Activated naive CD8-positive, alpha-beta T cell treated with anti-CD3 and anti-CD28 coated beads, Interleukin-2, amount 10 ng/mL, durations not matched to agents 7 days and 5 days (primary cell): Measurements from ENCODE around the gene DIO3. TPM values are rescaled to one million over a fixed set of nuclear protein-coding genes. Genes with fewer than 3 reads are reported as not detected.
"Not testable (repeated sequence)": the region's sequence is repeated elsewhere in the genome, so short reads cannot be mapped to it uniquely, and the experiment has no call there.

Experiments
- ATAC-seq: fragments of 150-1000 bp; cut with Tn5 transposase; one replicate; pipeline ENCODE4 v1.10.0; 2021; ENCODE audit warnings: low read depth, moderate library complexity
- POLR2A ChIA-PET: fragments of 350-600 bp; sonication (Branson Sonifier 250); formaldehyde crosslinking; loops from one replicate; lab custom pipeline; 2021; ENCODE audit warnings: antibody characterized with exemption; lab: Charles Lee
- DNase-seq: peaks from one replicate; pipeline ENCODE4 v3.0.0; 2021
- H3K27ac Mint-ChIP-seq: one replicate; pipeline ENCODE4 v1.8.0; 2022; ENCODE audit warnings: mild to moderate bottlenecking, mixed read lengths
- H3K27me3 Mint-ChIP-seq: one replicate; pipeline ENCODE4 v1.8.0; 2022; ENCODE audit warnings: mild to moderate bottlenecking, moderate library complexity, mixed read lengths
- H3K36me3 Mint-ChIP-seq: one replicate; pipeline ENCODE4 v1.8.0; 2021; ENCODE audit warnings: mild to moderate bottlenecking, mixed read lengths
- H3K4me1 Mint-ChIP-seq: one replicate; pipeline ENCODE4 v1.8.0; 2021; ENCODE audit warnings: mixed read lengths
- H3K4me3 Mint-ChIP-seq: one replicate; pipeline ENCODE4 v1.8.0; 2022; ENCODE audit warnings: mild to moderate bottlenecking, moderate library complexity, mixed read lengths
- H3K9me3 Mint-ChIP-seq: one replicate; pipeline ENCODE4 v1.8.0; 2021; ENCODE audit warnings: mixed read lengths
- total RNA-seq, 2 experiments: library from RNA; stranded (reverse); gene quantifications; one replicate each; pipeline ENCODE4 v1.2.3, GENCODE V29; 2021

Gene DIO3
- total RNA-seq, 2 experiments from 2014 or later = not detected

DNA sequence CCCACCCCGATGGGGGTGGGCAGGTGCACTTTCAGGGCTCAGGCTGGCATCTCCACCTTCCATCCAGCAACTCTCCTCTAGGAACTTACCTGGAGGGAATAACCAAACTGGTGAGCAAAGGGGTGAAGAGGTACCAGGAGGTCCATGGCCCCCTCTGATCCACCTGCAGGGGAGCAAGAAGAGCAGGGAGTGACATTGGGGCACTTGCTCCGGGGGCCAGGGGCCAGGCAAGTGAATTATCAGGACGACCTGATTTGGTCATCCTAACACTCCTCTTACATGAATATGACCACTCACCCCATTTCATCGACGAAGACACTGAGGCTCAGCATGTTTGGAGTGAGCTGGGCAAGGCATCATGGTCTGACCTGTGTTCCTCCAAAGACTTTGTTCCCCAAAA lies 6.0 kb downstream of the DIO3 start:
- Mint-ChIP-seq H3K27me3 (peaks cover 60% of the 10 kb centered on the region), H3K4me3 (no peak overlapping the region), H3K4me1 (no peaks in the 10 kb centered on the region), H3K9me3 (peaks cover 4% of the 10 kb centered on the region), H3K36me3 (peaks cover 1% of the 10 kb centered on the region), H3K27ac (no peak overlapping the region)
- no peak for DNase-seq
- POLR2A ChIA-PET = no interaction called here
- no peak for ATAC-seq

DNA sequence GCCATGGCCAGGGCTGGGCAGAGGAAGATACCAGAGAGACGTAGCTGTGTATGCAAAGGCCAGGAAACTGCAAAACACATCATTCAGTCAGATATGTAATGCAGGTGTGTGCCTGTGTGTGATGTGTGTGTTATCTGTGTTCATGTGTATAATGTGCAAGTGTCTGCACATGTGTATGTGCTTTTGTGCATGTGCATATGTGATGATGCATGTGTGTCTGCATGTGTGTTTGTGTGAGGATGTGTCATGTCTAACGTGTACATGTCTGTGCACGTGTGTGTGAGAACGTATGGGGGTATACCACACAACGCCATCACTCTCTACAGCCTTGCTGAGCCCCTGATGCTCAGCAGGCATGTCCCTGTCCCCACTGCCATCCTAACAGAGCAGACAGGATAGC lies 9.7 kb downstream of the DIO3 start:
- Mint-ChIP-seq H3K4me1 (no peaks in the 10 kb centered on the region), H3K27me3 (peaks cover 30% of the 10 kb centered on the region), H3K27ac (no peak overlapping the region), H3K4me3 (no peak overlapping the region), H3K36me3 (no peaks in the 10 kb centered on the region), H3K9me3 (no peaks in the 10 kb centered on the region)
- DNase-seq (no peak), ATAC-seq (no peak)
- POLR2A ChIA-PET = no interaction called here

DNA sequence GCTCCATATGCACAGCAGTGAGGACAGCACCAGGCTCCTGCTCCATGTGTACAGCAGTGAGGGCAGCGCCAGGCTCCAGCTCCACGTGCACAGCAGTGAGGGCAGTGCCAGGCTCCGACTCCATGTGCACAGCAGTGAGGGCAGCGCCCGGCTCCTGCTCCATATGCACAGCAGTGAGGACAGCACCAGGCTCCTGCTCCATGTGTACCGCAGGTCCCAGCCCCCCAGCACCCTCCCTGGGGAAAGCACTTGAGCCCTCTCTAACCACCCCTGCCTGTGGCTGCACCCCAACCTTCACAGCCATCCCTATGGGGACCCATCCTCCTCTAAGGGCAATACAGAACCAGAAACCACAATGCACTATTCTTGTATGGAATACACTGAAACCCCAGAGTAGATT lies 11.2 kb downstream of the DIO3 start:
- POLR2A ChIA-PET, H3K9me3 Mint-ChIP-seq, H3K36me3 Mint-ChIP-seq, DNase-seq, ATAC-seq, H3K4me3 Mint-ChIP-seq, H3K27ac Mint-ChIP-seq, H3K4me1 Mint-ChIP-seq: not testable (repeated sequence)
- peaks cover 18% of the 10 kb centered on the region for H3K27me3 Mint-ChIP-seq

GRCh38 chr14:101573289-101573688 lies 12.0 kb downstream of the DIO3 start:
- H3K27me3 Mint-ChIP-seq = peaks cover 16% of the 10 kb centered on the region
- ATAC-seq (no peak), DNase-seq (no peak)
- H3K4me1 Mint-ChIP-seq = no peaks in the 10 kb centered on the region
- H3K4me3 Mint-ChIP-seq = no peak overlapping the region
- POLR2A ChIA-PET = no interaction called here
- no peaks in the 10 kb centered on the region for H3K9me3 Mint-ChIP-seq
- no peak overlapping the region for H3K27ac Mint-ChIP-seq
- no peaks in the 10 kb centered on the region for H3K36me3 Mint-ChIP-seq

- Mint-ChIP-seq H3K27me3 (peaks cover 7% of the 10 kb centered on the region), H3K36me3 (no peaks in the 10 kb centered on the region), H3K4me1 (no peaks in the 10 kb centered on the region), H3K27ac (no peak overlapping the region), H3K4me3 (no peak overlapping the region), H3K9me3 (no peaks in the 10 kb centered on the region)
- DNase-seq = no peak
- POLR2A ChIA-PET = no interaction called here
- ATAC-seq = no peak
Measured at GRCh38 chr14:101575581-101575980, 14.3 kb downstream of the DIO3 start.

DNA sequence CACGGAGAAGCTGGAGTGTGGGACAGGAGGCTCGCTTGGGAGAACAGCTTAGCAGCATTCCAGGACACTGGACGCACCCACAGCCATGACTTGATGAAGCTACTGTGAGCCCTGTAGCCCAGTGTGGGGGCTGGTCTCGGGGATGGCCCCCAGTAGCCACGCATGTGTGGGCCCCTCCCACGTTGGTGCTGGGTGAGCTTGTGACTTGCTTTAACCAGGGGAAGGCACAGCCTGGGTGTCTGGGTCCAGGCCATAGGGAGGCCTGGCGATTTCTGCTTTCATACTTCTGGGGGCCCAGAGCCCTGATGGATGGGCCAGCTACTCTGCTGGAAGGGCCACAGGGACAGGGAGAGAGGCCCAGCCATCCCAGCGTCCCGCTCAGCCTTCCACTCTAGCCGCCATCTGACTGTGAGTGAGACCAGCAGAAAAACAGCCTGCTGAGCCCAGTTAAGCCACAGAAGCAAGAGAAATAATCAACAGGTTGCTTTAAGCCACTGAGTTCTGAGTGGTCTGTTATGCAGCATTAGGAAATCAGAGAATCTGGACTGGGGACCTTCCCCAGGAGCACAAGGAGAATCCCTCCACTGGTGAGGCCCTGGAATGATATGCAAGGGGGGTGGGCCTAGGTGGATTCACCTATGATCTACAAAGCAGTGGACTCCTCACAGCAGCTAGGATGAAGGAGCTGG lies 16.1 kb downstream of the DIO3 start:
- Mint-ChIP-seq H3K4me1 (no peaks in the 10 kb centered on the region), H3K36me3 (no peaks in the 10 kb centered on the region), H3K9me3 (no peaks in the 10 kb centered on the region)

GRCh38 chr14:101578489-101578888 lies 17.2 kb downstream of the DIO3 start:
- peaks cover 15% of the 10 kb centered on the region for H3K27me3 Mint-ChIP-seq
- H3K36me3 Mint-ChIP-seq = no peaks in the 10 kb centered on the region
- no peaks in the 10 kb centered on the region for H3K4me1 Mint-ChIP-seq
- H3K9me3 Mint-ChIP-seq = no peaks in the 10 kb centered on the region
- no peak overlapping the region for H3K27ac Mint-ChIP-seq
- POLR2A ChIA-PET = no interaction called here
- DNase-seq (no peak), ATAC-seq (no peak)
- no peak overlapping the region for H3K4me3 Mint-ChIP-seq

More for the DNA sequence above, 16.1 kb downstream of the DIO3 start:
- Mint-ChIP-seq H3K27ac (no peak overlapping the region), H3K27me3 (peaks cover 15% of the 10 kb centered on the region), H3K4me3 (no peak overlapping the region)
- no peak for DNase-seq
- POLR2A ChIA-PET = no interaction called here
- no peak for ATAC-seq

- Mint-ChIP-seq H3K4me1 (no peaks in the 10 kb centered on the region), H3K27me3 (peaks cover 15% of the 10 kb centered on the region), H3K4me3 (no peak overlapping the region), H3K36me3 (no peaks in the 10 kb centered on the region), H3K9me3 (no peaks in the 10 kb centered on the region), H3K27ac (no peak overlapping the region)
- DNase-seq = no peak
- POLR2A ChIA-PET = no interaction called here
- no peak for ATAC-seq
Measured at GRCh38 chr14:101579372-101580080, 18.2 kb downstream of the DIO3 start.

DNA sequence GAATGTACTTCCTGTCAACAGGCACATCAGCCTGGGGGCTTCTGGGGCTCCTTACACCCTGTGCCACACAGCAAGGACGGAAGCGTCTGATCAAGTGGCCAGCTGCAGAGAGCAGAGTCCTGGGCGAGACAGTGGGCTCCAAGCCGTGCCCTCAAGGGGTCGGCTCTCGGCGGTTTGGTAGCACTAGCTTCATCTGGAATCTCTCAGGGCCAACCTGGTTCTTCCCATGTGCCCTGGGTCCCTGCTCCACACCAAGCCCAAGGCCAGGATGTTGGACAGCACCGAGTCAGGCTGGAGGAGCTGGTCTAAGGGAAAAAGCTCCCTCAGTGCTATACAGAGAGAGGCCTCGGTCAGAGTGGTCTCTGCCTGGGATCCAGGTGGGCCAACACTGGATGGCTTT lies 20.5 kb downstream of the DIO3 start:
- Mint-ChIP-seq H3K4me1 (no peaks in the 10 kb centered on the region), H3K4me3 (no peak overlapping the region), H3K27ac (no peak overlapping the region), H3K9me3 (no peaks in the 10 kb centered on the region), H3K27me3 (peaks cover 13% of the 10 kb centered on the region), H3K36me3 (no peaks in the 10 kb centered on the region)
- POLR2A ChIA-PET = no interaction called here
- peak; percentile 15 for DNase-seq
- ATAC-seq = no peak

GRCh38 chr14:101582294-101582693 lies 21.0 kb downstream of the DIO3 start:
- peak; percentile 14 for DNase-seq

GRCh38 chr14:101583006-101583714 lies 21.9 kb downstream of the DIO3 start:
- DNase-seq (no peak), ATAC-seq (no peak)
- POLR2A ChIA-PET = interaction anchor here (0.5 kb wide), 1 partner anchor 149 kb away, joined by 4 read pairs; no protein-coding TSS in a partner anchor
- Mint-ChIP-seq H3K36me3 (no peaks in the 10 kb centered on the region), H3K4me1 (no peaks in the 10 kb centered on the region), H3K27me3 (peaks cover 11% of the 10 kb centered on the region), H3K4me3 (no peak overlapping the region), H3K9me3 (no peaks in the 10 kb centered on the region), H3K27ac (no peak overlapping the region)

More at GRCh38 chr14:101582294-101582693, 21.0 kb downstream of the DIO3 start:
- Mint-ChIP-seq H3K9me3 (no peaks in the 10 kb centered on the region), H3K27me3 (peaks cover 11% of the 10 kb centered on the region), H3K4me1 (no peaks in the 10 kb centered on the region), H3K4me3 (no peak overlapping the region), H3K36me3 (no peaks in the 10 kb centered on the region), H3K27ac (no peak overlapping the region)
- no peak for ATAC-seq
- POLR2A ChIA-PET = no interaction called here

DNA sequence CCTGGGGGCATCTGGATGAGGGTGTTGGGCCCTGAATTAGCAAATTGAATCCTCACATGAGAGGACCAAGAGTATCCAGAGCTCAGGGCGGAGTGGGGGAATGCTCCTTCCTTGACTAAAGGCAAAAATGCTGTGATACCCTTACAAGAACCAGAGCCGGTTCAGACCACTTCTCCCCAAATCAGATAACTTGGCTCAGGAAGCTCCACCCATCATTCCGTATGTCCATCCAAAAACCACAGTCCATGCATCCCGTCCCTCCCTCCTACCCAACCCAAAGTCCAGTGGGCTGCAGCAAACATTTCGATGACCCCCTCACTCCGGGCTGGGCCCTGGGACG lies 22.4 kb downstream of the DIO3 start:
- Mint-ChIP-seq H3K36me3 (no peaks in the 10 kb centered on the region), H3K4me3 (no peak overlapping the region), H3K4me1 (no peaks in the 10 kb centered on the region), H3K27me3 (peaks cover 11% of the 10 kb centered on the region), H3K9me3 (no peaks in the 10 kb centered on the region), H3K27ac (no peak overlapping the region)
- DNase-seq = no peak
- ATAC-seq = no peak
- POLR2A ChIA-PET = interaction anchor here (0.5 kb wide), 1 partner anchor 150 kb away, joined by 4 read pairs; no protein-coding TSS in a partner anchor

- peaks cover 11% of the 10 kb centered on the region for H3K27me3 Mint-ChIP-seq
- POLR2A ChIA-PET = no interaction called here
- H3K4me3 Mint-ChIP-seq = no peak overlapping the region
- DNase-seq (no peak), ATAC-seq (no peak)
- H3K27ac Mint-ChIP-seq = no peak overlapping the region
- H3K9me3 Mint-ChIP-seq = no peaks in the 10 kb centered on the region
- no peaks in the 10 kb centered on the region for H3K36me3 Mint-ChIP-seq
- H3K4me1 Mint-ChIP-seq = no peaks in the 10 kb centered on the region
Measured at GRCh38 chr14:101584055-101584859, 23.0 kb downstream of the DIO3 start.
